ENCODE measurements around the gene SEZ6L2. TPM values are rescaled to one million over a fixed set of nuclear protein-coding genes. Genes with fewer than 3 reads are reported as not detected.
"Not testable (repeated sequence)": the region's sequence is repeated elsewhere in the genome, so short reads cannot be mapped to it uniquely, and the experiment has no call there.

SEZ6L2 gene
- total RNA-seq, 2 experiments from 2014 or later = 0.11 to 0.13 TPM

DNA sequence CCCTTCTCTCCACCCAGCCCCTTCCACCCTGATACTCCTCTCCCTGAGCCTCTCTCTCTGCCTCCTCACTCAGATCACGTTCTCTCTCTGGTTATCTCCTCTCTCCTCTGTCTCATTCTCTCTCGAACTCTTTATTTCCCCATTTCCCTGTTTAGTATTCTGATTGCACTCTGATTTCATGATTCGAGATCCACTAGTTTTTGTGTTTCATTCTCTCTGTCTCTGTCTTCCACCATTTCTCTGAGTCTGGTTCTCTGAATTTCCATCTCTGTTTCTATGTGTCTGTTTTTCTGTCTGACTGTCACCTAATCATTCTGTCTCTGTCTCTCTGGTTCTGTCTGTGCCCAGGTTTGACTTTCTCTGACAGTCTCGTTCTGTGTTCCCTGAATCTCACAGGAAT is 2.0 kb downstream of the SEZ6L2 start:
- ChIA-PET CTCF (no interaction called here), POLR2A (no interaction called here)

DNA sequence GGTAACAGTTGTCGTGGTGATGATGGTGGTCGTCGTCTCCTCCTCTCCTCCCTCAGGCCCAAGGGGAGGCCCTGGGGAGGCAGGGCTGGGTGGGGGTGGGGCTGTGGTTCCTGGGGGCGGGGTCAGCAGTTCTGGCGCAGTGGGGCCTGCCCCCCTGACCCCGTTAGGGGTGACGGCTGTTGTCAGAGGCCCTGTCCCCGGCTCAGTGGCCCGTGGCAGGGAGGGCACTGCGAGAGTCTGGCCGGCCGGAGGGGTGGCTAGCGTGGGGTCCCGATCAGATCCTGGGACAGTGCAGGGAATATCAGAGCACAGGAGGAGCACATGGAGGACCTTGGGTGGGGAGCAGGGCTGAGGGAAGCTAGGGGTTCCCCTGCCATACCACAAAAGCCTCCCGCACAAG is 2.5 kb downstream of the SEZ6L2 start:
- ChIA-PET POLR2A (no interaction called here), CTCF (no interaction called here)

DNA sequence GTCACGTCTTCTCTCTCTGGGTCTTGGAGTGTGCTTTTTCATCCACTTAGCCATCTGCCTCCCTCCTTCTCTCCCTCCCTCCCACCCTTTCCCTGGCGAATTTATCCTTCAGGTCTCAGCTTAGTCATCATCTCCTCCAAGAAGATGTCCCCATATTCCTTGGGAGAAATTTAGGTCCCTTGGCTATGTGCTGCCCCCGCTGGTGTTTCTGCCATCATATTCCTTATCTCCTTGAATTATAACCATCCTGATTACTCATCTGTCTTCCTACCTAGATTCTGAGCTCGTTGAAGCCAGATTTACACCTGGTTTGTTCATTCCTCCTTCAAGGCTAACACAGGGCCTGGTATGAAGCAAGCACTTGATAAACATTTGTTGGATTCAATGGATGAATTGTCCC is 5.0 kb downstream of the SEZ6L2 start:
- CTCF ChIA-PET = interaction anchor here (0.6 kb wide), 1 partner anchor 1082 kb away, joined by 3 read pairs; no protein-coding TSS in a partner anchor
- POLR2A ChIA-PET = no interaction called here

DNA sequence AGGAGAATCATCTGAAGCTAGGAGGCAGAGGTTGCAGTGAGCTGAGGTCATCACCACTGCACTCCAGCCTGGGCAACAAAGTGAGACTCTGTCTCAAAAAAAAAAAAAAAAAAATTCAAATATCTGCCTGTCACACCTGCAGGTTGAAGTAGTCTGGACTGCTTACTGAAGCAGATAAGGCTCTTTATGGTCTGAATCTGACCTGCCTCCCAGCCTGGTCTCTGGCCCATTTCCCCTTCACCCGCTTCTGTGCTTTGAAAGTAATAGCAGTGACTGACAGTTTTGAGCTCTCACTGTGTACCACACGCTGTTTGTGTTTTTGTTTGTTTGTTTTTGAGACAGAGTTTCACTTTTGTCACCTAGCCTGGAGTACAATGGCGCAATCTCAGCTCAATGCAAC is 5.8 kb downstream of the SEZ6L2 start:
- POLR2A ChIA-PET = no interaction called here
- CTCF ChIA-PET = interaction anchor here (0.6 kb wide), 1 partner anchor 1082 kb away, joined by 3 read pairs; no protein-coding TSS in a partner anchor

DNA sequence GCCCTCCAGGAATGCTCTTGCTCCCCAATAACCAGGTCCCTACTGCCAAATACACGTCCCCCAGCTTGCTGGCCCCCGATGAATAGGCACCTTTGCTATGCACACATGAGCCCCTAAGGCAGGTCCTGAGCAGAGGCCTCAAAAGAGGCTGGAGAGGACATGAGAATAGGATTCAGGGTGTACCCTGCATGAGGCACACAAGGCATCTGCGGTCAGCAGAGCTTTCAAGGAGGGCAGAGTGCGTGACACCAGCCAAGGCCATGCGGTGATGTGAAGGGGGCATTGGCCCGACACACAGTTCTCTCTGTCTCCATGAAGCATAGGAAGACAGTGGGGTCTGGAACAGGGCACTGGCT is 6.9 kb downstream of the SEZ6L2 start:
- ChIA-PET POLR2A (no interaction called here), CTCF (no interaction called here)

DNA sequence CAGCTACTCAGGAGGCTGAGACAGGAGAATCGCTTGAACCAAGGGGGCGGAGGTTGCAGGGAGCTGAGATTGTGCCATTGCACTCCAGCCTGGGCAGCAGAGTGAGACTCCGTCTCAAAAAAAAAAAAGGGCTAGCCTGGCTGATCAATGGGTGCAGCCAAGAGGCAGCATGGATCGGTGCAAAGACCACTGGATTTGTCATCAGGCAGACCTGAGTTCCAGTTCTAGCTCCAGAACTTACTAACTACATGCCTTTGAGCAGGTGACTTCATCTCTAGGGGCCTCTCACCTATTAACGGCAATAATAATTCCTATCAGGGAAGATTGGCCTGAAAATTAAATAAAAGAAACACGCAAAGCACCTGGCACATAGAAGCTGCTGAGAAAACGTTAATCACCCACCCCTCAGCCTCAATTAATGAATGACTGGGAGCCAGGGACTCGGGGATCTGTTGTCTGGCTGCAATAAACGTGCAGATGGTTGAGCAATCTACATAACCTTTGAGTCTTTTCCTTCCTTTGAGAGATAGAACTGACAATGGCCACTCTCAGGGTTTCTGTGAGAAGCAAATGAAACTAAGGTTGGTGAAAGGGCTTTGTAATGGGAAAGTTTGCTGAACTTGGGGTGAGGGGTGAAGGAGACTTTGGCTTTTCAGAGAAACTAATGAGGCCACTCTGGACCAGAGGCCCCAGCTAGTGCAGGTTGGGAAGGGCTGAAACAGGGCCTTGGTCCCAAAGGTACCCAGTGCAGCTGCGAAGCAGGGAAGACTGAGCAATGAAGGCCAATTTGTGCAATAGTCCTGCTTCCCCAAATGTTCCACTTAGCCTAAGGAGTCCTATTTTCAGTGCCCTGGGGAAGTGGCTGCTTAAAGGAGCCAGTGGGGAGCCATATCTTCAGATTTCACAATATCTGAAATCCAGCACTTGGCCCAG is 7.6 kb downstream of the SEZ6L2 start:
- CTCF ChIA-PET = interaction anchor here (0.6 kb wide), 1 partner anchor 255 kb away, joined by 3 read pairs; no protein-coding TSS in a partner anchor
- POLR2A ChIA-PET = no interaction called here

DNA sequence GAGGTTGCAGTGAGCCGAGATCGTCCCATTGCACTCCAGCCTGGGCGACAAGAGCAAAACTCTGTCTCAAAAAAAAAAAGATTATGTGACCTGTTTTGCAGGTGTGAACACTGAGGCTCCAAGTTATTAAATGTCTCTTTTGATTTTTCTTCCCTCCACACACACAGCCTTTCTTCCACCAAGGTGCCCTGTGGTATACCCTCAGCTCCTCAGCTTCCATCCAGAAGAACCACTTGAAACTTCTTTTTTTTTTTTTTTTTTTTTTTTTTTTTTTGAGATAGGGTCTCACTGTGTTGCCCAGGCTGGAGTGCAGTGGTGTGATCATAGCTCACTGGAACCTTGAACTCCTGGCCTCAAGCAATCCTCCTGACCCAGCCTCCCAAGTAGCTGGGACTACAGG is 10.0 kb downstream of the SEZ6L2 start:
- POLR2A ChIA-PET = interaction anchor here (0.6 kb wide), 1 partner anchor 213 kb away, joined by 10 read pairs; no protein-coding TSS in a partner anchor
- CTCF ChIA-PET = interaction anchor here (0.5 kb wide), 1 partner anchor 49 kb away, joined by 5 read pairs; no protein-coding TSS in a partner anchor

DNA sequence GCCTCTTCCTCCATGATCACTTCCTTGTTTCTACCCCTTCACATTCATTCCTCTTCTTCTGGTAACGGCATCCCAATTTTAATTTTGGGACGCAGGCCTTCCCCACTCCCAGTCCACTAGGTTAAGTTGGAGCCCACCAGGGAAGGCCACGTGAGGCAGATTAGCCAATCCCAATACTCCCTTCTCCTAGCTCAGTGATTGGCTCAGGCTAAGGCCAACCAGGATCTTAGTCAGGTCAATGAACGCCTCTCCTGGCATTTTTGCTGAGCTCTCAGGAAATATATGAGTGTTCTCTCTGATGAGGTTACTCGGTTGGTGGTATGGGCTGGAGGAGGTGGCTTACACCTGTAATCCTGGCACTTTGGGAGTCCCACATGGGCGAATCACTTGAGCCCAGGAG is 15.4 kb downstream of the SEZ6L2 start:
- ChIA-PET POLR2A (no interaction called here), CTCF (no interaction called here)

DNA sequence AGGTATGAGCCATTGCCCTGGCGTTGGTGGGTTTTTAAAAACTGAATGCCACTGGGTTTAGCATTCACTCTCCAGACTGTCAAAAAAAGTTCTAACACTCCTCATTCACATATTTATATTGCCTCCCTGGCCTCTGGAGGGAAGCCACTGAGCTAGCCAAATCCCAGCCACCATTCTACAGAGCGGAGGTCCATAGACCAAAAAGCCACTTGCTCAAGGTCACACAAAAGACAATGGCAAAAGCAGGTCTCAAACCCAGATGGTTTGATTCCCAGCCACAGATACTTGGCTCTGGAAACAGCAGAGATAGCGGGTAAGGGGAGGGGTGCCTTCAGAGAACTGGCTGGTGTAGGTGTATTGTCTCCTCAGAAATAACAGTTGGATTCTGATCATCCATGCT is 18.3 kb downstream of the SEZ6L2 start:
- POLR2A ChIA-PET = no interaction called here
- CTCF ChIA-PET = interaction anchor here (0.5 kb wide), 1 partner anchor 56 kb away, joined by 4 read pairs; no protein-coding TSS in a partner anchor

DNA sequence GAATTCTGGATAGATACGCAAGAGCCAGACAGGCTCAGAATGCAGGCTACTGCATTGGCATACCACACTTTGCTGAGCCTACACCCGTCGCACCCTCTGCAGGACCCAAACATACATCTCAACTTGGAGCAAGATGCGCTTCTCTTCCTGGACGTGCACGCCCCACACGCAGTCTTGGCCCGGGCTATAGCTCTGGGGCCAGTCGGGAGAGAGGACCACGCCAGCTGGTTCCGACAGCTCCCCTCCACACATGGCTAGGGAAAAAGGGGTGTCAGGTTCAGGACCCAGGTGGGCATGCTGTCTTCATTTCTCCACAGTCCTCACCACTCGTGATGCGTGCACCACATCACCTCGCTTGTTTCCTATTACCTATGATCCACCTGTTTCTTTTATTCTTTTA is 21.2 kb downstream of the SEZ6L2 start:
- POLR2A ChIA-PET = interaction anchor here (0.6 kb wide), 1 partner anchor 51 kb away, joined by 9 read pairs; no protein-coding TSS in a partner anchor
- CTCF ChIA-PET = interaction anchor here (0.5 to 2.2 kb wide), 3 partner anchors 30 to 154 kb away, joined by 3 to 6 read pairs (median 3); no protein-coding TSS in a partner anchor

DNA sequence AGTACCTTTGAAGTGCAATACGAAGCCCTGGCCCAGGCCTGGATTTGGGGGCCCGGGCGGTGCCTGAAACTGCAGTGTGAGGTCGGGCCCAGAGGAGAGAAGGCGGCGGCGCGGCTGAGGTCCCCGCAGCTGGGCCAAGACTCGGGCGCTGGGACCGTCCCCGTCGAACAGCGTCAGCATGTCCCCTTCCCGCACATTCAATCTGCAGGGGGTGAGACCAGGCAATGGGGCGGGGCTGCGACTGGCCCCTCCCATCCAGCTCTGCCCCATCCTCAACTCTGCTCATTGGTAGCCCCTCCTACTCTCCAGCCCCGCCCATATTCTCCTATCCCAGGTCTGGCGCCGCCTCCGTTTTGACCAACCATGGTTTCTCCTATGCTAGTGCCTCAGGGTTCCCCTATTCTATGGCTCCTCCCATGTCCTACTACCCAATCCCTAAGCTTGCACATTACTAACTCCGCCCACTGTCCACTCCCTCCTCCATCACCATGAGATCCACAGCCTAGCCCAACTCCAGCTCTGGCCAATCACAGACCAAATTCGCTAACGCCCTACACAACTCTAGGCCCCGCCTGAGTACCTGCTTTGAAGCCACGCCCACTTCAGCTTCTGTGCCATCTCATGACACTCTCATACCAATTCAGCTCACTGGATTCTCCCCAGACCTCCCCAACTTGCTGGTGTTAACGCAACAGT is 21.9 kb downstream of the SEZ6L2 start:
- POLR2A ChIA-PET = interaction anchor here (0.6 kb wide), 1 partner anchor 52 kb away, joined by 9 read pairs; no protein-coding TSS in a partner anchor
- CTCF ChIA-PET = interaction anchor here (0.5 to 2.2 kb wide), 3 partner anchors 29 to 154 kb away, joined by 3 to 6 read pairs (median 3); no protein-coding TSS in a partner anchor

DNA sequence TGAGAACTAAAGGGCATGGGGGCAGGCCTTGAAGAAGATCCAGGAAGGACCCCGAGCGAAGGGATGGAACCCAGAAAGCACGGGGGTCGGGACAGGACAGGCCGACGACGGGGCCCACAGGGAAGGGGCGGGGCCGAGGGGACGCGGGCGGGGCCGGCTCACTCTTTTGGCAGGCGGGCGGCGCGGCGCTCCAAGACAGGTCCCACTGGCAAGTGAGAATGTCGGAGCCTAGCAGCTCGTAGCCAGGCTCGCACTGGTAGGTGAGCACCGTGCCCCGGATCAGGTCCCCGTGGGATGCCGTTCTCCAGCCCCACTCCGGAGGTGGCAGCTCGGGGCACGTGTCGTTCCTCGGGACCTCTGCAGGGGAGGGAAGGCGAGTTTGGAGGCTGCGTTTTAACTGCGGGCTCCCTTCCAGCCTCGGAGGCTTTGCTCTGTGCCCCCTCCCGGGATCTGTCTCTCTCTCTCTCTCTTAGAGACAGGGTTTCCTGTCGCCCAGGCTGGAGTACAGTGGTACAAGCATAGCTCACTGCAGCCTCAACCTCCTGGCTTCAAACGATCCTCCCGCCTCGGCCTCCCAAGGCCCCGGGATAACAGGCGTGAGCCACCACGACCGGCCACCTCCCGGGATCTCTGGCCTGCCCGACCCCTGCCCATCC is 22.6 kb downstream of the SEZ6L2 start:
- ChIA-PET POLR2A (no interaction called here), CTCF (interaction anchor here (1.2 to 2.2 kb wide), 2 partner anchors 28 to 155 kb away, joined by 3 to 6 read pairs; no protein-coding TSS in a partner anchor)

DNA sequence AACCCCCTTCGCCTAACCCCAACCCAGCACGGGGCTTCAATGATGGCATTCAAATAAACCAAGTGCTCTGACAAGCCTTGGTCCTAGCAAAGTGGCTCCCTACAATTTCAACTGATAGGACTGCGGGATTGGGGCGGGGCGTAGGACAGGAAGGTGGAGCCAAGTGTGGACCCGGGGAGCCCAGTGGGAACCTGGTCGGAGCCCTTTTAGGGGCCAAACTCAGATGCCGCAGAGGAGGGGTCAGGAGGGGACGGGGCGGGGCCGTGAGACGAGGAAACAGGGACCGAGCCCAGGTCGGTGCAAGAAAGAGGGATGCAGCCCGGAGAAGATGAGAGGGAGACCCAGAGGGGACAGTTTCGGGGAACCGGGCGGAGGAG is 23.1 kb downstream of the SEZ6L2 start:
- POLR2A ChIA-PET = no interaction called here
- CTCF ChIA-PET = interaction anchor here (0.6 to 2.2 kb wide), 3 partner anchors 28 to 156 kb away, joined by 3 to 6 read pairs (median 3); no protein-coding TSS in a partner anchor

DNA sequence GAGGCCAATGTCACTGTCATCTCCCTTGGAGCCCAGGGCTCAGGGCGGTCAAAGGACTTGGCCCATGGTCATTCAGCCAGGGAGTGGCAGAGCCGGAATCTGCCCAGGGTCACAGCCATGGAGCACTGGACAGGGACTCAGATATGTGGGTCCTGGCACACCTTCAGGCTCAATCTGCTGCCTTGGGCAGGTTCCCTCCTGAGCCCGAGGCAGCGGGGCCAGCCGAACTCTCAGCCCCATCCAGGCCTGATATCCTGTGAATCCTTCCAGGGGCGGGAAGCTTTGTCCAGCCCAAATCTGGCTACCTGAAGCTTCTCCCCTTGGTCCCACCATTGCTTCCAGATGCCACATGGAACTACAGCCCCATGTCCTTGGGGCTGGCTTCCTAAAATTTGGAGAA is 24.1 kb downstream of the SEZ6L2 start:
- ChIA-PET POLR2A (interaction anchor here (0.7 kb wide), 1 partner anchor 23 kb away, joined by 4 read pairs; no protein-coding TSS in a partner anchor), CTCF (interaction anchor here (0.7 kb wide), 1 partner anchor 183 kb away, joined by 3 read pairs; no protein-coding TSS in a partner anchor)

DNA sequence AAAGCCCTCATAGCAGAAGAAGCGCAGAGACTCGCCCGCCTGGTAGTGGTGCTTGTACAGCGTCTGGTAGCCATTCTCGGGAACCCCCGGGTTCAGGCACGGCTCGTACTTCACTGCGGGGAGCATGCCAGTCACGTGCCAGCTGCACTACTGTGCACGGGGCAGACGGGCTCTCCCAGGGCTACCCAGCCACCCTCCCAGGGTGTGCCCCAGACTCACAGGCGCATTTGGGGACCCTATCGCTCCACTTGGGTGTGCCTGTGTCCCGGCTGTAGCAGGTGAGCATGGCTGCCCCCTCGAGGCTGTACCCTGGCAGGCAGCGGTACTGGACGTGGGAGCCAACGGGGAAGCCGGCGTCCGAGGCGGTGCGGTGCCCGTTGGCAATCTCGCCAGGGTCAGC is 26.0 kb downstream of the SEZ6L2 start:
- ChIA-PET POLR2A (no interaction called here), CTCF (no interaction called here)

DNA sequence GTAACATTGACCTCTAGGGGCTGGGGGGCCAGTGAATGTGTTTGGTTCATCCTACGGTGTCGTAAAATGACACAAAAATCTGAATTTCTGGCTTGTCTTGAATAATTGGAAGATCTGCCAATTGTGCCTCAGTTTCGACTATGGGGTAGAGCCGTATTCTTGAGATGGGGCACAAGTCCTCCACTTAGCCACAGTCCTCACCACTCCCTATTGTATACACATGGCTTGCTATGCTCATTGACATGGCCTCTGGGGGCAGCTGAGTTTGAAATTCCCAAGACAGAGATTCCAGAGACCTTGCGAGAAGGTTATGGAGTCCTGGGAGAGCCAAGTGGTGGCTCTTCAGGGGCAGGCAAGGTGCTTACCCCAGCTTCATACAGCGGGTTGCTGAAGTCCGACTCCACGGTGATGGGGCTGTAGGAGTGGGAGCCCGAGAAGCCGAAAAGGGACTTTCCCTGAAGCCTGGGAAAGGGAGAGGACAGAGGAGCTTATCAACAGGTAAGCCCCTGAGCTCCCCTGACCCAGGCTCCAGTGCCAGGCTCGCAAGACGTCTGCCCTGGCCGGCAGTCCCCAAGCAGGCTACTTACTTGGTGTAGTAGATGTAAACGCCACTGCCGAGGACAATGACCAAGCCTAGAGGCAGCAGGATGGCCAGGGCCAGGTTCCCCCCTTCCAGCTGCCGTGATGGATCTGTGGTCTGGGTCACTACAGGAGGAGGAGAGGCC is 27.4 kb downstream of the SEZ6L2 start:
- ChIA-PET CTCF (interaction anchor here (0.6 to 1.7 kb wide), 2 partner anchors 23 to 38 kb away, joined by 3 to 5 read pairs; no protein-coding TSS in a partner anchor), POLR2A (no interaction called here)

DNA sequence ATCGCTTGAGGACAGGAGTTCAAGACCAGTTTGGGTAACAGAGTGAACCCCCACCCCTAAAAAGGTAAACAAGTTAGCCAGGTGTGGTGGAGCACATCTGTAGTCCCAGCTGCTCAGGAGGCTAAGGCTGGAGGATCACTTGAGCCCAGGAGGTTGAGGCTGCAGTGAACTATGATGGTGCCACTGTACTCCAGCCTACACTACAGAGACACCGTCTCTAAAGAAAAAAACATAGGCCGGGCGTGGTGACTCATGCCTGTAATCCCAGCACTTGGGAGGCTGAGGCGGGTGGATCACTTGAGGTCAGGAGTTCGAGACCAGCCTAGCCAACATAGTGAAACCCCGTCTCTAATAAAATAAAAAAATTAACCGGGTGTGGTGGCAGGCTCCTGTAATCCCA is 30.3 kb downstream of the SEZ6L2 start:
- CTCF ChIA-PET, POLR2A ChIA-PET: not testable (repeated sequence)

DNA sequence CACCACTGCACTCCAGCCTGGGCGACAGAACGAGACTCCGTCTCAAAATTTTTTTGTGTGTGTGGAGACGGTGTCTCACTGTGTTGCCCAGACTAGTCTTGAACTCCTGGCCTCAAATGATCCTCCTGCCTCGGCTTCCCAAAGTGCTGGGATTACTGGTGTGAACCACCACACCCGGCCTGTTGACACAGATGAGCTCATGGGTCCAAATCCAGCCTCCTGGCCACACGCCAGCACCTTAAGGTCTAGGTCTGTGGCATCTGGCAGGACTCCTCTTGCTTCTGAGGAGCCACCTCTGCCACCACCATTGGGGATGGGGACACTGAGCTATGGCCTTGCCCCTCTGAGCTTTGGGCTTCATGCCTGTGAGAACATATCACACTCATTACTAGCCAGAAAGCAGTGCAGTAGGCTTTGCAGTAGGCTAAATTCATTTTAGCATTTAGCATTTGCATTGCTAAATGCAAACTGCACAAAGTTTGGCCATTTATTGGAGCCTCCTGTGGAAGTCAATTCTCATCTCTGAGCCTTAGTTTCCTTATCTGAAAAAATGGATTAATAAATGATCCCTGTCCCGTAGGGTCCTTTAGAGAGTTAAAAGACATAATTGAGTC is 30.8 kb downstream of the SEZ6L2 start:
- CTCF ChIA-PET = interaction anchor here (2.5 kb wide), 1 partner anchor 20 kb away, joined by 10 read pairs; no protein-coding TSS in a partner anchor

More for the DNA sequence above, 30.8 kb downstream of the SEZ6L2 start:
- POLR2A ChIA-PET = no interaction called here

Measured in activated CD8-positive, alpha-beta memory T cell treated with anti-CD3 and anti-CD28 coated beads for 36 hours (primary cell).